ENCODE measurements around the gene ELMO3. TPM values are rescaled to one million over a fixed set of nuclear protein-coding genes. Genes with fewer than 3 reads are reported as not detected.
A peak's percentile ranks its signal among the peaks of the same experiment; 100 is the strongest.

Gene ELMO3
- total and polyA plus RNA-seq, 2 donors (not counting 1 experiment from before 2014, with no cell fraction given), result 0.33 to 0.36 TPM

DNA sequence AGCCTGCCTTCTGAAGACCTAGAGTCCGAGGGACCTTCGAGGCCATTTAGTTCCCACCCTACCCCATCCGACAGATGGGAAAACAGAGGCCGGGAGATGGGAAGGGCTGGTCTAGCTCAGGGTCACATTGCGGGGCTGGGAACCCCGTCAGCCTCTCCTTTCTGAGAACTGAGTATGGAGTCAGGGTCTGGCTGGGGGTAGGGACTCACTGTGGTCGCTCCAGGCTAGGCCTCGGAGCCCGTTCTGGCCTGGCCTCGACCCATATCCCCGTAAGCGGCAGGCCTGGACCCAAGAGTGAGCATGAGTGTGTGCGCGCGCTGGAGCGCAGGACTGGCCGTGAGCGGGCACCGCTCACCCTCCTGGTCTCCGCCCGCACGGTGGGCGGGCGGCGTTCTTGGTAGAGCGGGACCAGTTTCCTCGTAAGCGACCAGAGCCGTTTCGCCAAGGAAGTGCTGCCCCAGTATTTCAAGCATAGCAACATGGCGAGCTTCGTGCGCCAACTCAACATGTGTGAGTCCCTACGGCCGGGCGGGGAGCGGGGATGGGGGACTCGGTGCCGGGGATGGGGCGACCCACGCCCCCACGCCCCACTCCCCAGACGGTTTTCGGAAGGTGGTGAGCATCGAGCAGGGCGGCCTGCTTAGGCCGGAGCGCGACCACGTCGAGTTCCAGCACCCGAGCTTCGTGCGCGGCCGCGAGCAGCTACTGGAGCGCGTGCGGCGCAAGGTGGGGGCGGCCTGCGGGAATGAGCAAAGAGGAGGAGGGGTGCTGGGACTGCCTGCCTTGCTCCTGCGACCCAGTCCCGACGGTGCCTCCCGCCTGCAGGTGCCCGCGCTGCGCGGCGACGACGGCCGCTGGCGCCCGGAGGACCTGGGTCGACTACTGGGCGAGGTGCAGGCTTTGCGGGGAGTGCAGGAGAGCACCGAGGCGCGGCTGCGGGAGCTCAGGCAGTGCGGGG, 33.5 kb upstream of the ELMO3 start:
- Histone ChIP-seq H3K36me3 (ENCODE audit: control insufficient read depth, insufficient read depth, low read length) (peaks cover 3% of the 10 kb centered on the region), H3K4me2 (ENCODE audit: extremely low read depth, insufficient read depth, low read length) (no peak overlapping the region), H2AFZ (ENCODE audit: low read length) (no peak overlapping the region), H3K9ac (ENCODE audit: insufficient read depth, low read length) (no peak overlapping the region), H3K9me3 (ENCODE audit: control insufficient read depth, insufficient read depth, low read depth, low read length) (no peaks in the 10 kb centered on the region), H3K79me2 (ENCODE audit: control insufficient read depth, insufficient read depth, low read length) (no peaks in the 10 kb centered on the region), H3K27ac (ENCODE audit: insufficient read depth, low read length) (no peak overlapping the region), H3K4me1 (ENCODE audit: control insufficient read depth, extremely low read depth, insufficient read depth, low read length) (peaks cover 12% of the 10 kb centered on the region), H4K20me1 (ENCODE audit: control insufficient read depth, extremely low read depth, insufficient read depth, low read length) (no peaks in the 10 kb centered on the region), H3K27me3 (ENCODE audit: control insufficient read depth, insufficient read depth, low read length) (peaks cover 2% of the 10 kb centered on the region), H3K4me3 (replicated peaks in 1 of 4; ENCODE audit: control extremely low read depth in 1 of 4, insufficient read depth in 1 of 4, low read depth in 3 of 4, low read length in 4 of 4) (peak overlapping the region in 1 of 4 experiments; percentile 48)
- TF ChIP-seq EZH2 (IDR thresholded peaks at IDR 0.05; ENCODE audit: low read length, missing control alignments), result peak; percentile 23
- TF ChIP-seq, protein P1, sequence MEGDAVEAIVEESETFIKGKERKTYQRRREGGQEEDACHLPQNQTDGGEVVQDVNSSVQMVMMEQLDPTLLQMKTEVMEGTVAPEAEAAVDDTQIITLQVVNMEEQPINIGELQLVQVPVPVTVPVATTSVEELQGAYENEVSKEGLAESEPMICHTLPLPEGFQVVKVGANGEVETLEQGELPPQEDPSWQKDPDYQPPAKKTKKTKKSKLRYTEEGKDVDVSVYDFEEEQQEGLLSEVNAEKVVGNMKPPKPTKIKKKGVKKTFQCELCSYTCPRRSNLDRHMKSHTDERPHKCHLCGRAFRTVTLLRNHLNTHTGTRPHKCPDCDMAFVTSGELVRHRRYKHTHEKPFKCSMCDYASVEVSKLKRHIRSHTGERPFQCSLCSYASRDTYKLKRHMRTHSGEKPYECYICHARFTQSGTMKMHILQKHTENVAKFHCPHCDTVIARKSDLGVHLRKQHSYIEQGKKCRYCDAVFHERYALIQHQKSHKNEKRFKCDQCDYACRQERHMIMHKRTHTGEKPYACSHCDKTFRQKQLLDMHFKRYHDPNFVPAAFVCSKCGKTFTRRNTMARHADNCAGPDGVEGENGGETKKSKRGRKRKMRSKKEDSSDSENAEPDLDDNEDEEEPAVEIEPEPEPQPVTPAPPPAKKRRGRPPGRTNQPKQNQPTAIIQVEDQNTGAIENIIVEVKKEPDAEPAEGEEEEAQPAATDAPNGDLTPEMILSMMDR (conservative IDR thresholded peaks at IDR 0.05 in 1 of 2, IDR thresholded peaks at IDR 0.05 in 1 of 2; ENCODE audit: low read depth in 1 of 2, low read length in 2 of 2), result no peak
- peak in 1 of 2 donors; percentile 15 for DNase-seq (ENCODE audit: low read depth in 2 of 2)

DNA sequence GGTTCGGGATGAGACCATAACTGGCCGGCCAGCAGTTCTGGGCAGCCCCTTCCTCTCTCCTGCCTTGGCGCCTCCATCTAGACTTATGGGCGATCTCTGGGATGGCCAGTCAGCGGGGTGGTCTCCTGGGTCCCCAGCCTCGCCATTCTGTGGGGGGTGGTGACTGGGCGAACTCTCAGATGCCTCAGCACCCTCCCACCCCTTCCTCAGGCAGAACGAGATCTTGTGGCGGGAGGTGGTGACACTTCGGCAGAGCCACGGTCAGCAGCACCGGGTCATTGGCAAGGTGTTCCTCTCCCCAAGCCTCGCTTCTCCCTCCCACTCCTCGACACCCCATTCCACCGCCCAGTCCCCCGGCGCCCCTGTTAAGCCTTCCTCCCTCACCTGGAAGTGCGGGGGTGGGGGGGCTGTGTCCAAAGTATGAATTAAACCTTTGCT, 32.8 kb upstream of the ELMO3 start:
- no peaks in the 10 kb centered on the region for H4K20me1 ChIP-seq (ENCODE audit: control insufficient read depth, extremely low read depth, insufficient read depth, low read length)

DNA sequence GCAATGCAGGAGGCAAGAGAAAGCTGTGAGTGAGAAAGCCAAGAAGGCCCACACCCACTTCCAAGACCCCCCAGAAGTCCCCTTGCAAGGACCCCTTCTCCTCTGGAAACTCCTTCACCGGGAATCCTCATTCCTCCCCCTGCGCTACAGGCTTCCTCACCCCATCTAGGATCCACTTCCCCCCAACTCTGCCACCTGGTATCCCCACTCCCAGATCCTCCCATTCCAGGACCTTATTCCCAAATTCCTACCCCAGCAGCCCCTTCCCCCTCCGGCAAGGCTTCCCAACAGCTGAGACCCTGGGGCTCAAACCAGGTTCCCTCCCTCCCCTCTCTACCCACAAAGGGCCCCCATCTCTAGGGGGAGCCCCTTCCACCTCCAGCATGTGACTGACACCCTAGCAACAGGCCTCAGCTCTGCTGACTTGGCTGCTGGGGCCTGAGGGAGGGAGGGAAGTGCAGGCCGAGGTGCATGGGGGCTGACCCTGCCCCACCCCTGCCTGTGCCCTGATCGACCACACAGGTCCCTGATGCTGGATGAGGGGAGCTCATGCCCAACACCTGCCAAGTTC, 32.2 kb upstream of the ELMO3 start:
- Histone ChIP-seq H3K4me2 (ENCODE audit: extremely low read depth, insufficient read depth, low read length) (no peak overlapping the region), H3K27me3 (ENCODE audit: control insufficient read depth, insufficient read depth, low read length) (peaks cover 2% of the 10 kb centered on the region), H3K27ac (ENCODE audit: insufficient read depth, low read length) (no peak overlapping the region), H2AFZ (ENCODE audit: low read length) (no peak overlapping the region), H3K9me3 (ENCODE audit: control insufficient read depth, insufficient read depth, low read depth, low read length) (no peaks in the 10 kb centered on the region), H3K4me1 (ENCODE audit: control insufficient read depth, extremely low read depth, insufficient read depth, low read length) (peaks cover 16% of the 10 kb centered on the region), H3K4me3 (replicated peaks in 1 of 4; ENCODE audit: control extremely low read depth in 1 of 4, insufficient read depth in 1 of 4, low read depth in 3 of 4, low read length in 4 of 4) (no peak overlapping the region), H3K36me3 (ENCODE audit: control insufficient read depth, insufficient read depth, low read length) (no peaks in the 10 kb centered on the region), H3K79me2 (ENCODE audit: control insufficient read depth, insufficient read depth, low read length) (no peaks in the 10 kb centered on the region), H4K20me1 (ENCODE audit: control insufficient read depth, extremely low read depth, insufficient read depth, low read length) (no peaks in the 10 kb centered on the region), H3K9ac (ENCODE audit: insufficient read depth, low read length) (no peak overlapping the region)
- TF ChIP-seq, protein P1 (conservative IDR thresholded peaks at IDR 0.05 in 1 of 2, IDR thresholded peaks at IDR 0.05 in 1 of 2; ENCODE audit: low read depth in 1 of 2, low read length in 2 of 2), result no peak
- TF ChIP-seq EZH2 (IDR thresholded peaks at IDR 0.05; ENCODE audit: low read length, missing control alignments), result no peak
- DNase-seq (ENCODE audit: low read depth in 2 of 2), result no peak

More for the DNA sequence above, 32.8 kb upstream of the ELMO3 start:
- TF ChIP-seq, protein P1 (conservative IDR thresholded peaks at IDR 0.05 in 1 of 2, IDR thresholded peaks at IDR 0.05 in 1 of 2; ENCODE audit: low read depth in 1 of 2, low read length in 2 of 2), result no peak
- peak; percentile 12 for TF ChIP-seq EZH2 (IDR thresholded peaks at IDR 0.05; ENCODE audit: low read length, missing control alignments)
- Histone ChIP-seq H3K4me3 (replicated peaks in 1 of 4; ENCODE audit: control extremely low read depth in 1 of 4, insufficient read depth in 1 of 4, low read depth in 3 of 4, low read length in 4 of 4) (no peak overlapping the region), H3K27me3 (ENCODE audit: control insufficient read depth, insufficient read depth, low read length) (peaks cover 2% of the 10 kb centered on the region), H3K27ac (ENCODE audit: insufficient read depth, low read length) (no peak overlapping the region), H3K79me2 (ENCODE audit: control insufficient read depth, insufficient read depth, low read length) (no peaks in the 10 kb centered on the region), H3K4me1 (ENCODE audit: control insufficient read depth, extremely low read depth, insufficient read depth, low read length) (peaks cover 17% of the 10 kb centered on the region), H3K9me3 (ENCODE audit: control insufficient read depth, insufficient read depth, low read depth, low read length) (no peaks in the 10 kb centered on the region), H3K4me2 (ENCODE audit: extremely low read depth, insufficient read depth, low read length) (no peak overlapping the region), H3K9ac (ENCODE audit: insufficient read depth, low read length) (no peak overlapping the region), H3K36me3 (ENCODE audit: control insufficient read depth, insufficient read depth, low read length) (peaks cover 3% of the 10 kb centered on the region), H2AFZ (ENCODE audit: low read length) (no peak overlapping the region)
- no peak for DNase-seq (ENCODE audit: low read depth in 2 of 2)

Measured in fibroblast of lung (primary cell).